Right renal pelvis (tissue), 4 donors: ENCODE data around the gene GPR45. TPM values are rescaled to one million over a fixed set of nuclear protein-coding genes. Genes with fewer than 3 reads are reported as not detected.

Source experiments
- polyA plus RNA-seq, 4 donors: library from polyadenylated mRNA; unstranded; fragments of 120-200 nt; gene quantifications; one replicate each; pipeline ENCODE4 v1.2.1, GENCODE V29; 2013; ENCODE audit not compliant: insufficient read length in 4 of 4

The GPR45 gene
- polyA plus RNA-seq, 4 donors = 0.08 to 0.19 (median 0.13) TPM; not detected in 1

Other genes with a start within 250 kb of the GPR45 start
- 10 to 100 TPM; 52.5 to 62.5 (median 57.8) TPM for gene MRPS9, start 203.7 kb upstream of the GPR45 start, polyA plus RNA-seq
- 10 to 100 TPM; 15.5 to 16.4 (median 15.6) TPM for gene TGFBRAP1, start 88.0 kb downstream of the GPR45 start, polyA plus RNA-seq
- gene C2orf49, start 95.8 kb downstream of the GPR45 start, polyA plus RNA-seq = 10 to 100 TPM; 21.4 to 27.4 (median 26.4) TPM
- 10 to 100 TPM; 29.1 to 37.9 (median 34.5) TPM for gene FHL2, start 157.3 kb downstream of the GPR45 start, polyA plus RNA-seq